GM21360 (cell line): ENCODE results near the gene INAFM1.

Experiments used
- ATAC-seq: cut with Tn5 transposase; IDR thresholded peaks from one replicate; pipeline ENCODE4 v1.9.1; 2021; ENCODE audit warnings: mild to moderate bottlenecking, moderate library complexity; ENCODE audit not compliant: unreplicated experiment

INAFM1 gene

GRCh38 chr19:47309038-47309437, 34.4 kb downstream of the INAFM1 start:
- ATAC-seq = no peak

- no peak for ATAC-seq
Measured at GRCh38 chr19:47309608-47310007, 34.9 kb downstream of the INAFM1 start, which contains the start of gene C5AR1. Gene C5AR1 (plus strand): TSS chr19:47309861. CDS start chr19:47309896, 35 bp downstream.

- ATAC-seq = no peak
Measured at GRCh38 chr19:47310323-47310722, 35.6 kb downstream of the INAFM1 start.

- no peak for ATAC-seq
Measured at GRCh38 chr19:47310819-47311218, 36.1 kb downstream of the INAFM1 start.

- no peak for ATAC-seq
Measured at GRCh38 chr19:47312366-47313006, 37.8 kb downstream of the INAFM1 start.

- no peak for ATAC-seq
Measured at GRCh38 chr19:47313754-47314295, 39.1 kb downstream of the INAFM1 start.

- ATAC-seq = no peak
Measured at GRCh38 chr19:47315125-47315821, 40.6 kb downstream of the INAFM1 start.

- ATAC-seq = no peak
Measured at GRCh38 chr19:47316513-47316912, 41.8 kb downstream of the INAFM1 start.

- no peak for ATAC-seq
Measured at GRCh38 chr19:47319923-47320871, 45.5 kb downstream of the INAFM1 start.

GRCh38 chr19:47321630-47322029, 46.9 kb downstream of the INAFM1 start:
- ATAC-seq = no peak

- no peak for ATAC-seq
Measured at GRCh38 chr19:47322058-47322457, 47.4 kb downstream of the INAFM1 start.

GRCh38 chr19:47323409-47323808, 48.7 kb downstream of the INAFM1 start:
- no peak for ATAC-seq

- no peak for ATAC-seq
Measured at GRCh38 chr19:47323872-47324271, 49.2 kb downstream of the INAFM1 start.

- no peak for ATAC-seq
Measured at GRCh38 chr19:47324502-47324901, 49.8 kb downstream of the INAFM1 start.
